ENCODE data around the gene ZNF780A.
"Not testable (repeated sequence)": the region's sequence is repeated elsewhere in the genome, so short reads cannot be mapped to it uniquely, and the experiment has no call there.

ZNF780A gene

GRCh38 chr19:40081411-40081810 lies 9.3 kb downstream of the ZNF780A start:
- no peak for DNase-seq

- no peak for DNase-seq
Observed at GRCh38 chr19:40080289-40080688, 10.5 kb downstream of the ZNF780A start.

GRCh38 chr19:40078377-40078776 lies 12.4 kb downstream of the ZNF780A start:
- no peak for DNase-seq

GRCh38 chr19:40070058-40070457 lies 20.7 kb downstream of the ZNF780A start:
- no peak for DNase-seq

- DNase-seq: no peak
Observed at GRCh38 chr19:40059624-40060023, 31.1 kb downstream of the ZNF780A start.

GRCh38 chr19:40057166-40057565 lies 33.6 kb downstream of the ZNF780A start:
- DNase-seq: no peak

- DNase-seq: no peak
Observed at GRCh38 chr19:40056505-40056904, 34.2 kb downstream of the ZNF780A start.

- DNase-seq: peak; percentile 64
Observed at GRCh38 chr19:40055832-40056504, 34.8 kb downstream of the ZNF780A start, which contains the start of gene ZNF780B. TSS of gene ZNF780B (minus strand) at chr19:40056231. CDS start at chr19:40050332, 5,899 bp downstream.

GRCh38 chr19:40055049-40055448 lies 35.7 kb downstream of the ZNF780A start:
- DNase-seq: no peak

GRCh38 chr19:40054632-40055031 lies 36.1 kb downstream of the ZNF780A start:
- no peak for DNase-seq

GRCh38 chr19:40053491-40053890 lies 37.3 kb downstream of the ZNF780A start:
- DNase-seq: no peak

GRCh38 chr19:40041718-40042117 lies 49.0 kb downstream of the ZNF780A start:
- DNase-seq: not testable (repeated sequence)

- not testable (repeated sequence) for DNase-seq
Observed at GRCh38 chr19:40038047-40038446, 52.7 kb downstream of the ZNF780A start.

GRCh38 chr19:40035996-40036395 lies 54.7 kb downstream of the ZNF780A start:
- no peak for DNase-seq

GRCh38 chr19:40033989-40034560 lies 56.7 kb downstream of the ZNF780A start:
- no peak for DNase-seq

GRCh38 chr19:40026597-40026970 lies 64.2 kb downstream of the ZNF780A start:
- no peak for DNase-seq

GRCh38 chr19:40025938-40026596 lies 64.7 kb downstream of the ZNF780A start:
- DNase-seq: no peak

GRCh38 chr19:40023969-40024368 lies 66.8 kb downstream of the ZNF780A start:
- DNase-seq: no peak

Measured in kidney glomerular epithelial cell (primary cell).